ENCODE data around the gene NDUFS4. TPM values are rescaled to one million over a fixed set of nuclear protein-coding genes. Genes with fewer than 3 reads are reported as not detected.

Gene NDUFS4
- total RNA-seq, 1 donor from 2014 or later: 92.4 TPM

DNA sequence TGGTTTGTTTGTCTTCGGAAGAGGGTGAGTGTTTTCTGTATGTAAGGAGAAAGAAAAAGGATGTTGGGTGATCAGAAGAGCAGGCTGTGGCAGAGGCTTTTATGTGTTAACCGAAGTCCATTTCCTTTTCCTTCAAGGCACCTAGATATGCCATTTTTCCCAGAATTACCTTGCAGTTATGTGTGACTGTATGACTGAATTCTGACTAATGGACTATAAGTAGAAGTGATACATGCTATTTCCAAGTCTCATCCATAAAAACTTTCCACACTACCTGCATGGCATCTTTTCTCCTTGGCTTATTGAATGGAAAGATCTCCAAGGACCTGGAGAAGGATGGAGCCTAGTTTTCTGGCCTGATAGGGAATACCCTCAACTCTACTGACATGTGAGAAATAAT is 10.6 kb upstream of the NDUFS4 start:
- DNase-seq (ENCODE audit: low read depth) (no peak), FAIRE-seq (no peak)
- Histone ChIP-seq H3K27me3 (ENCODE audit: insufficient read depth, low read length) (no peaks in the 10 kb centered on the region), H3K4me1 (ENCODE audit: insufficient read depth, low read length) (no peaks in the 10 kb centered on the region), H4K20me1 (ENCODE audit: insufficient read depth, low read length) (no peaks in the 10 kb centered on the region), H3K4me2 (ENCODE audit: low read length) (no peak overlapping the region), H3K27ac (ENCODE audit: low read depth, low read length) (no peak overlapping the region), H2AFZ (ENCODE audit: low read depth, low read length) (no peak overlapping the region), H3K36me3 (ENCODE audit: insufficient read depth, low read length) (no peaks in the 10 kb centered on the region), H3K9me3 (ENCODE audit: insufficient read depth, low read depth, low read length) (no peaks in the 10 kb centered on the region), H3K4me3 (ENCODE audit: insufficient read depth, low read depth, low read length) (no peak overlapping the region), H3K79me2 (ENCODE audit: insufficient read depth, low read length) (no peaks in the 10 kb centered on the region), H3K9ac (ENCODE audit: low read length) (no peak overlapping the region)
- H3K9me3 Mint-ChIP-seq (ENCODE audit: unreplicated experiment): no peaks in the 10 kb centered on the region
- TF ChIP-seq, protein P1, sequence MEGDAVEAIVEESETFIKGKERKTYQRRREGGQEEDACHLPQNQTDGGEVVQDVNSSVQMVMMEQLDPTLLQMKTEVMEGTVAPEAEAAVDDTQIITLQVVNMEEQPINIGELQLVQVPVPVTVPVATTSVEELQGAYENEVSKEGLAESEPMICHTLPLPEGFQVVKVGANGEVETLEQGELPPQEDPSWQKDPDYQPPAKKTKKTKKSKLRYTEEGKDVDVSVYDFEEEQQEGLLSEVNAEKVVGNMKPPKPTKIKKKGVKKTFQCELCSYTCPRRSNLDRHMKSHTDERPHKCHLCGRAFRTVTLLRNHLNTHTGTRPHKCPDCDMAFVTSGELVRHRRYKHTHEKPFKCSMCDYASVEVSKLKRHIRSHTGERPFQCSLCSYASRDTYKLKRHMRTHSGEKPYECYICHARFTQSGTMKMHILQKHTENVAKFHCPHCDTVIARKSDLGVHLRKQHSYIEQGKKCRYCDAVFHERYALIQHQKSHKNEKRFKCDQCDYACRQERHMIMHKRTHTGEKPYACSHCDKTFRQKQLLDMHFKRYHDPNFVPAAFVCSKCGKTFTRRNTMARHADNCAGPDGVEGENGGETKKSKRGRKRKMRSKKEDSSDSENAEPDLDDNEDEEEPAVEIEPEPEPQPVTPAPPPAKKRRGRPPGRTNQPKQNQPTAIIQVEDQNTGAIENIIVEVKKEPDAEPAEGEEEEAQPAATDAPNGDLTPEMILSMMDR (IDR thresholded peaks at IDR 0.05; ENCODE audit: insufficient read depth, low read depth, low read length): no peak
- no peak for TF ChIP-seq EZH2 (IDR thresholded peaks at IDR 0.05; ENCODE audit: insufficient read depth, low read length)
- no peaks in the 10 kb centered on the region for H3K36me3 Mint-ChIP-seq (ENCODE audit: low read depth, unreplicated experiment)
- no peaks in the 10 kb centered on the region for H3K4me1 Mint-ChIP-seq (ENCODE audit: low read depth, unreplicated experiment)
- no peak overlapping the region for H3K27ac Mint-ChIP-seq (ENCODE audit: unreplicated experiment)
- H3K4me3 Mint-ChIP-seq (ENCODE audit: unreplicated experiment): no peak overlapping the region
- H3K27me3 Mint-ChIP-seq (ENCODE audit: low read depth, unreplicated experiment): no peaks in the 10 kb centered on the region

DNA sequence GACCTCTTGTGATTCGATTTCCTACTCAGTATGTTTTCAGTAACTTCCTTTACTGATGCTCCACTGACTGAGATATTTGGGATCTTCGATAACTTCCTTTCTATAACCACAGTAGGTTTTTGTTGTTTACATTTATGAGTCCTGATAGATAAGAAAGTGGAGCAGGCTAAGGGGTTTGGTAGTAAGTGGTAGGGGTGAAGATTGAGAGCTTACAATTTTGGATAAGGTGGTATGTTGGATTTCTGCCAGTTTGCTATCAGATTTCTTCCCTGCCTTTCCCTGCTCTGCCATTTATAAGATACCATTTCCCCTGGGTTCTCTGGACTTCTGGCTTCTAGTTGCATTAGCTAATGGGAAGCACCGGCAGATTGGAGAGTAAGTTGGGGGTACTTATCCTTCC is 7.9 kb upstream of the NDUFS4 start:
- Mint-ChIP-seq H3K27me3 (ENCODE audit: low read depth, unreplicated experiment) (no peaks in the 10 kb centered on the region), H3K9me3 (ENCODE audit: unreplicated experiment) (no peaks in the 10 kb centered on the region), H3K4me3 (ENCODE audit: unreplicated experiment) (no peak overlapping the region), H3K36me3 (ENCODE audit: low read depth, unreplicated experiment) (no peaks in the 10 kb centered on the region), H3K4me1 (ENCODE audit: low read depth, unreplicated experiment) (peaks cover 2% of the 10 kb centered on the region), H3K27ac (ENCODE audit: unreplicated experiment) (no peak overlapping the region)
- FAIRE-seq: no peak
- Histone ChIP-seq H3K4me1 (ENCODE audit: insufficient read depth, low read length) (no peaks in the 10 kb centered on the region), H3K27ac (ENCODE audit: low read depth, low read length) (no peak overlapping the region), H2AFZ (ENCODE audit: low read depth, low read length) (no peak overlapping the region), H3K36me3 (ENCODE audit: insufficient read depth, low read length) (no peaks in the 10 kb centered on the region), H3K9me3 (ENCODE audit: insufficient read depth, low read depth, low read length) (no peaks in the 10 kb centered on the region), H4K20me1 (ENCODE audit: insufficient read depth, low read length) (no peaks in the 10 kb centered on the region), H3K79me2 (ENCODE audit: insufficient read depth, low read length) (no peaks in the 10 kb centered on the region), H3K27me3 (ENCODE audit: insufficient read depth, low read length) (no peaks in the 10 kb centered on the region), H3K9ac (ENCODE audit: low read length) (no peak overlapping the region), H3K4me3 (ENCODE audit: insufficient read depth, low read depth, low read length) (no peak overlapping the region), H3K4me2 (ENCODE audit: low read length) (no peak overlapping the region)
- DNase-seq (ENCODE audit: low read depth): no peak
- TF ChIP-seq, protein P1 (IDR thresholded peaks at IDR 0.05; ENCODE audit: insufficient read depth, low read depth, low read length): no peak
- TF ChIP-seq EZH2 (IDR thresholded peaks at IDR 0.05; ENCODE audit: insufficient read depth, low read length): no peak

DNA sequence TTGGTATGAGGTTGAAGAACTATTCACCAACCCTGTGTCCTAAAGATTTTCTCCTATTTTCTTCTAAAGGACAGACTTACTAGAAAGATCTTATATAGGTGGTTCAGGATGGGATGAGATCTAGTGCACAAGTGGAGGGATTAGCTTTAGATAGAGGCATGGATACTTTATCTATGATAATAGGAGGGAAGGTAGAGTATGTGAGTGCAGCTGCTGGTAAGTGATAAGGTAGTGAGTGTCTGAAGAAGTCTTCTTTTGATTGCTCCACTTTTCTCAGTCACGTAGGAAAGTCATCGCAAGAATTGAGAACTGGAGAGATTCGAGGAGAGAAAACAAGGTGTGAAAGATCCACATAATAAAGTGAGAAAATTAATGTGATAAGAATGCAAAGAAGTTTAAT is 6.0 kb upstream of the NDUFS4 start:
- Histone ChIP-seq H3K9me3 (ENCODE audit: insufficient read depth, low read depth, low read length) (no peaks in the 10 kb centered on the region), H3K27me3 (ENCODE audit: insufficient read depth, low read length) (no peaks in the 10 kb centered on the region), H3K4me1 (ENCODE audit: insufficient read depth, low read length) (no peaks in the 10 kb centered on the region), H4K20me1 (ENCODE audit: insufficient read depth, low read length) (no peaks in the 10 kb centered on the region), H3K27ac (ENCODE audit: low read depth, low read length) (no peak overlapping the region), H2AFZ (ENCODE audit: low read depth, low read length) (no peak overlapping the region), H3K9ac (ENCODE audit: low read length) (no peak overlapping the region), H3K79me2 (ENCODE audit: insufficient read depth, low read length) (no peaks in the 10 kb centered on the region), H3K36me3 (ENCODE audit: insufficient read depth, low read length) (no peaks in the 10 kb centered on the region), H3K4me3 (ENCODE audit: insufficient read depth, low read depth, low read length) (no peak overlapping the region), H3K4me2 (ENCODE audit: low read length) (no peak overlapping the region)
- no peak overlapping the region for H3K4me3 Mint-ChIP-seq (ENCODE audit: unreplicated experiment)
- no peak overlapping the region for H3K27ac Mint-ChIP-seq (ENCODE audit: unreplicated experiment)
- H3K9me3 Mint-ChIP-seq (ENCODE audit: unreplicated experiment): no peaks in the 10 kb centered on the region
- no peaks in the 10 kb centered on the region for H3K36me3 Mint-ChIP-seq (ENCODE audit: low read depth, unreplicated experiment)
- DNase-seq (ENCODE audit: low read depth) (no peak), FAIRE-seq (no peak)
- TF ChIP-seq, protein P1 (IDR thresholded peaks at IDR 0.05; ENCODE audit: insufficient read depth, low read depth, low read length): no peak
- no peak for TF ChIP-seq EZH2 (IDR thresholded peaks at IDR 0.05; ENCODE audit: insufficient read depth, low read length)
- no peaks in the 10 kb centered on the region for H3K27me3 Mint-ChIP-seq (ENCODE audit: low read depth, unreplicated experiment)
- H3K4me1 Mint-ChIP-seq (ENCODE audit: low read depth, unreplicated experiment): peaks cover 4% of the 10 kb centered on the region

Data from astrocyte (in vitro differentiated cells and primary cell).